Cerebellar cortex (tissue), 1 donor: ENCODE data around the gene CDH13.

Source experiments
- DNase-seq: peaks from one replicate; pipeline ENCODE4 v3.0.0-alpha.2; 2015; ENCODE audit warnings: low spot score

Gene CDH13

DNA sequence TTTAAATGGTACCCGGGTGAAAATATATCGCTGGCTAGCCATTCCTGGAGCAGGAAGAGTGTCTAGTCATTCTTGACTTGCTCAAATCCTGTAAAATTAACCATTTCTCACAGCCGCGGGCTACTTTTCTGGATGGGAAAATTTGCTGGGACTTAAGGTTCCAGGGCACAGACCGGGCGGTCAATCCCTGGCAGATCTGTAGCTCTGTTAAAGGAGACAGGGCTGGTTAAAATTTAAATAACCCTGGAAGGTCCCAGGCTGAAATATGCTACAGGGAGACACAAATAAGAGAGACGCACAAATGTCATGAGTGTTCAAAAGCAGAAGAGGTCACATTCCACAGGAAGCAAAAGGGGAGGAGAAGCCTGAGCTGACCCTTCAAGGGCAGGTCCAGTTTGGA, 951.4 kb downstream of the CDH13 start:
- DNase-seq, result no peak

DNA sequence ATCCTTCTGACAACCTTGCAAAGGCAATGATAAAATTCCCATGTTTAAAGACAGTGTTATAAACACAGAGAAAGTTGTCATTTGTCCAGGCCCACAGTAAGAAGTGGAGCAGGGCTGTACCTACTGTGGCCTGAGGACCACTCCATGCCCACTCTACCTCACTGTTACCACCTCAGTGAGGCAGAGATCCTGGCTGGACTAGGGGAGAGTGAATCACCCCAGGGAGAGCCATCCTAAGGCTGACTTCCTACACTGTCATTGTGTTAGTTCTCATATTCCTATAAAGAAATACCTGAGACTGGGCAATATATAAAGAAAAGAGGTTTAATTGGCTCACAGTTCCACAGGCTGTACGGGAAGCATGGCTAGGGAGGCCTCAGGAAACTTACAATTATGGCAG, 952.3 kb downstream of the CDH13 start:
- no peak for DNase-seq

GRCh38 chr16:83579436-83579835, 952.7 kb downstream of the CDH13 start:
- no peak for DNase-seq

DNA sequence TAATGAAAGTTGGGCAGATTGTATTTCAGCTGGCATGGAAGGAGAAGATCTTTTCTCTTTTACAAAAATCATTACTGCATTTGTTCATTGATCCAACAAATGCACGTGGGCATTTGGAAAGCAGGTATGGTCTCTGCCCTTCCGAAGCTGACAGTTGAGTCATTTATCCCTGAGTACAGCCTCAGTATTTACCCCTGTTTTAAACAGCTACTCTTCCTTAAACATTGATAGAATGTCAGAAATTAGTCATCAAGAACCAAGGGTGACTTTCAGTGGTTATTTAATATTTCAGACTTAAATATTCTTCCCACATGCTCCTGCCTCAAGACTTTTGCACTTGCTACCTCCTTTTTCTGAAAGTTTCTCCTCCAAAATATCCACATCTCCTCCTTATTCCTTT, 954.3 kb downstream of the CDH13 start:
- DNase-seq, result no peak

GRCh38 chr16:83581994-83582747, 955.4 kb downstream of the CDH13 start:
- no peak for DNase-seq

GRCh38 chr16:83586036-83586435, 959.3 kb downstream of the CDH13 start:
- DNase-seq, result no peak

GRCh38 chr16:83586461-83587200, 959.9 kb downstream of the CDH13 start:
- DNase-seq, result peak; percentile 76

DNA sequence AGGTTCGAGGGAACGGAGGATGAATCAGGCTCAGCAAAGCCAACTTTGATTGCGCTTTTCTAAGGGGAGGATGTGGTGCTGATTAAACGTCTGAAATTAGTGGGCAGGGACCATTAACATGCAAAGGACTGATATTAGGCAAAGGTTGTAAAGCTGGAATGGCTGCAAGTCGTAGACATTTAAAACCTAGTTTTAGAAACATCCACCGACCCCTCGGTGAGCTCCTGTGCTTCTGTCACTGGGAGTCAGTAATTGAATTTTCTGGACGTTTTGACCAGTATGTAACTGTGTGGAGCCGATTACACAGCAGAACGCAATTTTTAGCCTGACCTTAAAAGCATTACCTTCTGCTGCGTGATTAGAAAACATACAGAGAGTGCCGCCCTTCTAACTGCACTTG, 960.4 kb downstream of the CDH13 start:
- DNase-seq, result peak; percentile 65

GRCh38 chr16:83588070-83588469, 961.3 kb downstream of the CDH13 start:
- DNase-seq, result no peak

DNA sequence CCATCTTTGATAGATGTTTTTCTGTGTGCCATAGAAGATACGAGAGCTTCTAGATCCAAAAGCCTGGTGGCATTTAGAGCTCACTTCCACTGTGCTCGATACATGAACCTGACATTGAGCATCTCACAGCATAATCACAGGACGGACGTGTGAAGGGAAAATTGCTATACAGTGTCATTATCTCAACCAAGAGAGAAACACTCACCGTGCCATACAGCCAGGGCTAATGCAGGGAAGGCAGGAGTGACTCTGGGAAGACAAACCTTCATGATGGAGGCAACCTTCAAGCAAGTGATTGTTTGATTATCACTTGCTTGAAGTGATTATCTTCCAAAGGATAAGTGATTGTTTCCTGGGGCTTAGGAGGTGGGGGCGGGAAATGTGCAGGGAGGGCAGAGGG, 962.8 kb downstream of the CDH13 start:
- DNase-seq, result no peak

- DNase-seq, result no peak
Observed at GRCh38 chr16:83592778-83593177, 966.0 kb downstream of the CDH13 start.

DNA sequence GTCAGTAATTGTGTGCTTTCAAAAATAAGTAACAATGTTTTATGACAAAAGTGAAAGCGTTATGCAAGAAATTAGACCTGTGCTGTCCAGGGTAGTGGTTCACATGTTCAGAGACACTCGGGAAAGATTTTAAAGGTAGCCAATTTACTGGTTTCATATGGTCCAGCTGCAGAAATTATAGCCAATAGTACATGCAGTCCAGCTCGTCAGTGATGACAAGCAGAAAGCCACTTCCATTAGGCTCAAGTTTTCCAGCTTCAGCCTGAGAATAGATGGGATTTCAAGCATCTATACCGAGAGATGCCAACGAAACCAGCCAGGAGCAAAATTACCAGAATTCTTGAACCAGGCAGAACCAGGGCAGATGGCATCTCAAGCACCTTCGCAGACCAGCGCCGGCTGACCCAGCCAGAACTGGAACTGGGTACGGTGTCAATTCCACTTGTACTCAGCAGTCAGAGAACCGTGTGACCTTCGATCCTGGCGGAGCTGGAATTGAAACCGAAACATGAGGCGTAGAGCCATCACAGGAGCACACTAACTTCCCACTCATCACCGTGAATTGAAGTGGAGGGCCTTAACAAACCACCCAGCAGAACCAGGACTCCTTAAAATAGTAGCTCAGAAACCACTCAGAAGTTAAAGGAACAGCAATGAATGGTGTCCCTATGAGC, 973.2 kb downstream of the CDH13 start:
- no peak for DNase-seq

DNA sequence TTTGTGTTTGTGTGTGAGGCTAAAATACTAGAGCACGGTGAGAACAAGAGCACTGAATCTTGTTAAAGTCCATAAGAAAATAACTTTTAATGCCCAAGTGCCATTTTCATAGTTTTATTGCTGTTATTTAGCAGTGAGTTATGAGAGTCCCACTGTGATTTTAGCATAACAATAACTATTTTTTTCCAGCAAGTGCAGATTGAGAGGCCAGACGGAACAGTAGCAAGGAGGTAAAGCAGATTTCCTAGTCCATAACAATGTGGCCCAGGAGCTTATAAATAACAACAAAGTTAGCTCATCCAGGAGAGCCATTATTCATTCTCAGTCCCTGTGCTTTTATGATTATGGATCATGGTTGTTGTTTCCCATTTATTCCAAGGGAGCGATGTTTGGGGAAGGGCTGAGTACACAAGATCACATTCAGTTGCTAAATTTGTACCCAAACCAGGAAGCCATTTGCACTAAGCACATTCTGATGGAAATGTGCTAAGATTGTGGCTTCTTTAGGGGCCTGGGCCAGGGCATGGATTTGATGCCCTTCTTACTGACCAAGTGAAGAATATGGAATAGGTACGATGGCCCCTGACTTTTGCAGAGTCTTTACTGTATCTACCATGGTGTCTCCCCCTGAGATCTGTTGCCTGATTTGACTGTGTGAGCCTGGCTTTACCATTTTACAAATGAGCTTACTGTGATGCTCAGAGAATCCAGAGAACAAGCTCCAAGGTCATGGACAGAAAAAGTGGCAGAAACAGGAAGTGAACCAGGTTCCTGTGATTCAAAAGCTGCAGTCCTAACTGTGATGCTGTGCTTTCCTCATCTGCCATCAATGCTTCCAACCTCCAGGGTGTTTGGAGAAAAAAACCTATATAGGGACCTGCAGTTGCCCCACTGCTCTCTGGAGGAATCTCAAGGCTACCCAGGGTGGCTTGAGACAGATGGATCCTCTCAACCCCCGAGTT, 976.3 kb downstream of the CDH13 start:
- DNase-seq, result no peak

GRCh38 chr16:83603723-83604570, 977.2 kb downstream of the CDH13 start:
- DNase-seq, result no peak

GRCh38 chr16:83606486-83607030, 979.8 kb downstream of the CDH13 start:
- DNase-seq, result no peak

DNA sequence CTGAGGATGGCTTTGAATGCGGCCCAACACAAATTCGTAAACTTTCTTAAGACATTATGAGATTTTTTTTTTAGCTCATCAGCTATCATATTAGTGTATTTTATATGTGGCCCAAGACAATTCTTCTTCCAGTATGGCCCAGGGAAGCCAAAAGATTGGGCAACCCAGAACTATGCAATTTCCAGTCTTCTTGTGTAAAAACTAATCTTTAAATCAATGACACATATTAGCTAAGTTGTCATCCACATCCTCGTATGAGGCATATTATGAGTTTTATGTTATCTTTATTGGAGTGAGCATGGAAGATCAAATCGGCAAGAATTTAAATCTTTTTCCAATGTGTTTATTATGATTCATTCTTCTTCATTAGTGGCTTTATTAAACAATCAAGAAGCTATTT, 982.4 kb downstream of the CDH13 start:
- DNase-seq, result no peak

DNA sequence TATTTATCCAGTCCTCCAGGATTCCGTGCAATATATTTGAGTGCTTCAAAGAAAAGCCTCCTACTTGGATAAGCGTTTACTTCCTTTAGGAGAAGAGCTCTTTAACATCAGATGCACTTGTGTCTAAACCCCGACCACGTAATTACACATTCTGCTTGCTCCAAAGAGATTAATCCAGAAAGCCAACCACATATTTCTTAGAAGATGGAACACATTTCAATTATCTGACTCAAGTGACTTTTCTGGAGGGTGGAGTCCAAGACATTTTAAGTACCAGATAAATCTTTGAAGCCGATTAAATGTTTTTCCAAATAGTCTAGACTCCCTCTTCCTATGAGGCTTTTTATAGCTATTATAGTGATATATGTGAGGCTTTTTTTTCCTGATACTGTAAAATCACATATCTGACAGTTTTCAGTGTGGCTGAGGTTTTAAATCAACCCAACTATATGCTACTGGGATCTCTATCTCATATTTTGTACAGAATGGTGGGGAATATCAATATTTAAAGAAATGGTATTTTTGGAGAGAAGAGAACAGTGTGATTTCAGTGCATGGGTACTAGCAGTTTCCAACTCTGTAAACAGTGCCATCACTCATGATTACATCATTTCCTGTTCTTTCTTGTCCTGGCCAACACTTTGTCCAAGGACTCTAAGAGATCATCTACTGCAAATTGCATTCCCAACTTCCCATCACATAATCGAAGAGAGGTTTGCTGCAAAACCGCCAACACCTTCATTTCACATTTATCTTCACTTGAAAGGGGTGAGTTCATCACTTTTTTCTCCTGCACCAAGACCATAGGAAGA, 988.6 kb downstream of the CDH13 start:
- DNase-seq, result no peak

DNA sequence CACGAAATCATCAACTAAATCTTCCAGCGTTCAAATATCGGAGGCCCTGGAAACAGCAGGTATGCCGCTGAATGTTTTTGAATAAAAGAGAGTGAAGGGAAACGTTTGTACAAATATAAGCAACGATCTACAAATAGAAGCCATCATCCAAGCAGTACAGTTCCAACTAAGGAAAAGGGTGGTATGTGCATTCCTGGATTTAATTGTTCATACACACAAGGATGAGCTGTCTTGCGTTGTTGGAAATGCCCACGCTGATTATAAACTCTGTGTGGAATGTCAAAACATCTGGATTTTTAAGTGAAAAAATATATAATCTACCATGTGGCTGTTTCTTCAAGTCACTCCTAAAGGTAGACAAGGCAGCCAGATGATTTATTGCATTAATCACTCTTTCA, 989.2 kb downstream of the CDH13 start:
- DNase-seq, result no peak

GRCh38 chr16:83619381-83620150, 992.8 kb downstream of the CDH13 start:
- no peak for DNase-seq
